GM23248 (cell line): ENCODE results near the gene RERE.

Source experiments
- EZH2 ChIP-seq: fragments of 200-600 bp; sonication (generic); IDR thresholded peaks from 2 replicates; pipeline ENCODE4 v1.6.1; 2018; ENCODE audit warnings: antibody characterized with exemption, mild to moderate bottlenecking; ENCODE audit not compliant: insufficient read depth, poor library complexity, severe bottlenecking
- EZH2phosphoT487 ChIP-seq: fragments of 200-600 bp; sonication (generic); IDR thresholded peaks from 2 replicates; pipeline ENCODE4 v1.6.1; 2018; ENCODE audit warnings: antibody characterized with exemption, moderate library complexity, mild to moderate bottlenecking, low read depth; ENCODE audit not compliant: insufficient read depth

- no peak for TF ChIP-seq EZH2
- no peak for TF ChIP-seq EZH2phosphoT487
Observed at GRCh38 chr1:8640950-8641349, 176.5 kb downstream of the RERE start.
